HG03025 (cell line): ENCODE measurements around the gene WDFY4.

Experiments
- ATAC-seq: cut with Tn5 transposase; IDR thresholded peaks from one replicate; pipeline ENCODE4 v1.9.1; 2021; ENCODE audit warnings: mild to moderate bottlenecking, moderate library complexity; ENCODE audit not compliant: unreplicated experiment, low FRiP score

Gene WDFY4

GRCh38 chr10:48895803-48896195, 211.1 kb downstream of the WDFY4 start:
- ATAC-seq, result no peak

GRCh38 chr10:48896756-48897440, 212.2 kb downstream of the WDFY4 start:
- ATAC-seq, result no peak

- no peak for ATAC-seq
Observed at GRCh38 chr10:48897441-48897790, 212.7 kb downstream of the WDFY4 start.

GRCh38 chr10:48898426-48898825, 213.8 kb downstream of the WDFY4 start:
- no peak for ATAC-seq

- ATAC-seq, result no peak
Observed at GRCh38 chr10:48899781-48900180, 215.1 kb downstream of the WDFY4 start.

GRCh38 chr10:48900371-48900801, 215.7 kb downstream of the WDFY4 start:
- no peak for ATAC-seq

- ATAC-seq, result no peak
Observed at GRCh38 chr10:48901319-48901718, 216.6 kb downstream of the WDFY4 start.

GRCh38 chr10:48902096-48902495, 217.4 kb downstream of the WDFY4 start:
- no peak for ATAC-seq

- ATAC-seq, result no peak
Observed at GRCh38 chr10:48903151-48903550, 218.5 kb downstream of the WDFY4 start.

- no peak for ATAC-seq
Observed at GRCh38 chr10:48904861-48905260, 220.2 kb downstream of the WDFY4 start.

- no peak for ATAC-seq
Observed at GRCh38 chr10:48905311-48905710, 220.6 kb downstream of the WDFY4 start.

- no peak for ATAC-seq
Observed at GRCh38 chr10:48906841-48907240, 222.2 kb downstream of the WDFY4 start.

- no peak for ATAC-seq
Observed at GRCh38 chr10:48907730-48908129, 223.1 kb downstream of the WDFY4 start.

- ATAC-seq, result no peak
Observed at GRCh38 chr10:48910548-48910947, 225.9 kb downstream of the WDFY4 start.

- ATAC-seq, result no peak
Observed at GRCh38 chr10:48913674-48914073, 229.0 kb downstream of the WDFY4 start.

GRCh38 chr10:48923748-48924147, 239.1 kb downstream of the WDFY4 start:
- ATAC-seq, result no peak

- no peak for ATAC-seq
Observed at GRCh38 chr10:48924988-48925387, 240.3 kb downstream of the WDFY4 start.

GRCh38 chr10:48926255-48926654, 241.6 kb downstream of the WDFY4 start:
- no peak for ATAC-seq

GRCh38 chr10:48926764-48927540, 242.3 kb downstream of the WDFY4 start:
- ATAC-seq, result no peak

GRCh38 chr10:48929413-48929990, 244.8 kb downstream of the WDFY4 start:
- ATAC-seq, result no peak

- no peak for ATAC-seq
Observed at GRCh38 chr10:48931188-48931587, 246.5 kb downstream of the WDFY4 start.
